H1 (cell line): ENCODE results near the gene TSPAN4. TPM values are rescaled to one million over a fixed set of nuclear protein-coding genes. Genes with fewer than 3 reads are reported as not detected.

Experiments used
- BRCA1 ChIP-seq: IDR thresholded peaks from 2 replicates; pipeline ENCODE4 v1.6.1; 2012; ENCODE audit warnings: low read depth, low read length, improper control_type of control experiment
- polyA plus RNA-seq, 7 experiments: library from polyadenylated mRNA; depleted of rRNA in 3 of 7; stranded (reverse) in 5 of 7; unstranded in 2 of 7; fragments of >200 nt in 5 of 7; fragments of 200-250 nt in 2 of 7; gene quantifications; 1 replicate in 5 of 7; 2 replicates in 1 of 7; 4 replicates in 1 of 7; pipeline versions ENCODE4 v1.2.1 to v1.2.3, GENCODE V29; 2011 to 2013; ENCODE audit warnings: missing spikeins in 2 of 7, mixed read lengths in 2 of 7
- total RNA-seq: library from RNA; stranded (reverse); fragmentation: NEBNext Ultra II Directional; extraction: Animal tissue kit (Norgen Biotek cat#: 25700); gene quantifications from 2 replicates; pipeline ENCODE4 v1.2.1, GENCODE V29; 2021

TSPAN4 gene
- total and polyA plus RNA-seq, 2 of the 8 experiments (the other 6 are each of a cell fraction or from before 2014, with no cell fraction given), result 74.1 to 145 TPM

- TF ChIP-seq BRCA1, result no peak
Measured at GRCh38 chr11:901452-902061, 58.9 kb downstream of the TSPAN4 start (continued).
